GM23338 (cell line): ENCODE data around the gene PSMB8. TPM values are rescaled to one million over a fixed set of nuclear protein-coding genes. Genes with fewer than 3 reads are reported as not detected.

Experiments
- ATAC-seq: fragments of 200-7000 bp; cut with Tn5 transposase; 3 replicates; pipeline ENCODE4 v1.9.1; 2020
- DNase-seq: peaks from one replicate; pipeline ENCODE4 v3.0.0-alpha.2; 2015; ENCODE audit warnings: low spot score
- H2AFZ ChIP-seq: fragments of 200-600 bp; sonication (generic); 2 replicates; pipeline ENCODE4 v1.8.0; 2016; ENCODE audit warnings: antibody characterized with exemption, mild to moderate bottlenecking, moderate library complexity
- H3F3A ChIP-seq: fragments of 200-600 bp; sonication (generic); replicated peaks from 2 replicates; pipeline ENCODE4 v1.8.0; 2017; ENCODE audit warnings: antibody characterized with exemption, mixed run types, low read depth
- H3K27ac ChIP-seq: fragments of 200-600 bp; sonication (generic); 2 replicates; pipeline ENCODE4 v1.6.1; 2016; ENCODE audit warnings: low read depth
- H3K27me3 ChIP-seq: fragments of 200-600 bp; sonication (generic); 2 replicates; pipeline ENCODE4 v1.8.0; 2016; ENCODE audit warnings: mild to moderate bottlenecking, mixed run types, moderate library complexity; ENCODE audit not compliant: insufficient read depth
- H3K36me3 ChIP-seq: fragments of 200-600 bp; sonication (generic); 2 replicates; pipeline ENCODE4 v1.8.0; 2016; ENCODE audit warnings: mild to moderate bottlenecking; ENCODE audit not compliant: insufficient read depth
- H3K4me1 ChIP-seq: fragments of 200-600 bp; sonication (generic); 2 replicates; pipeline ENCODE4 v1.8.0; 2016; ENCODE audit warnings: mild to moderate bottlenecking, moderate library complexity; ENCODE audit not compliant: insufficient read depth
- H3K4me2 ChIP-seq: fragments of 200-600 bp; sonication (generic); 2 replicates; pipeline ENCODE4 v1.7.1; 2017; ENCODE audit warnings: mixed run types
- H3K4me3 ChIP-seq: fragments of 200-600 bp; sonication (generic); 2 replicates; pipeline ENCODE4 v1.6.1; 2016; ENCODE audit warnings: mixed run types
- H3K79me2 ChIP-seq: fragments of 200-600 bp; sonication (generic); replicated peaks from 2 replicates; pipeline ENCODE4 v1.8.0; 2017; ENCODE audit warnings: mild to moderate bottlenecking; ENCODE audit not compliant: insufficient read depth
- H3K9me2 ChIP-seq: fragments of 200-600 bp; sonication (generic); 2 replicates; pipeline ENCODE4 v1.8.0; 2017; ENCODE audit not compliant: insufficient read depth
- H4K20me1 ChIP-seq: fragments of 200-600 bp; sonication (generic); replicated peaks from 2 replicates; pipeline ENCODE4 v1.8.0; 2017; ENCODE audit warnings: mild to moderate bottlenecking; ENCODE audit not compliant: insufficient read depth
- H3K27ac Mint-ChIP-seq: 2 replicates; pipeline ENCODE4 v1.8.0; 2020; ENCODE audit warnings: inconsistent platforms, mild to moderate bottlenecking, moderate library complexity, mixed read lengths
- H3K27me3 Mint-ChIP-seq: 3 replicates; pipeline ENCODE4 v1.8.0; 2022; ENCODE audit warnings: low read depth, mild to moderate bottlenecking, moderate library complexity, mixed read lengths, inconsistent platforms; ENCODE audit not compliant: insufficient read depth, poor library complexity
- H3K36me3 Mint-ChIP-seq: 3 replicates; pipeline ENCODE4 v1.8.0; 2021; ENCODE audit warnings: low read depth, mild to moderate bottlenecking, inconsistent platforms, moderate library complexity, mixed read lengths
- H3K4me1 Mint-ChIP-seq: 3 replicates; pipeline ENCODE4 v1.8.0; 2020; ENCODE audit warnings: mild to moderate bottlenecking, inconsistent platforms, mixed read lengths
- H3K4me3 Mint-ChIP-seq: 3 replicates; pipeline ENCODE4 v1.8.0; 2021; ENCODE audit warnings: moderate library complexity, mild to moderate bottlenecking, inconsistent platforms, mixed read lengths
- H3K9me3 Mint-ChIP-seq: 3 replicates; pipeline ENCODE4 v1.8.0; 2020; ENCODE audit warnings: moderate library complexity, mild to moderate bottlenecking, inconsistent platforms, mixed read lengths
- CREB1 ChIP-seq: fragments of 250-450 bp; sonication (Bioruptor Pico); IDR thresholded peaks from 2 replicates; pipeline ENCODE4 v1.5.0; 2020; ENCODE audit warnings: low read depth, mild to moderate bottlenecking, moderate library complexity
- EZH2 ChIP-seq: fragments of 200-600 bp; sonication (generic); IDR thresholded peaks from one replicate; pipeline ENCODE4 v1.8.0; 2017; ENCODE audit warnings: antibody characterized with exemption, mild to moderate bottlenecking, low read depth; ENCODE audit not compliant: unreplicated experiment
- EZH2phosphoT487 ChIP-seq: fragments of 200-600 bp; sonication (generic); IDR thresholded peaks from one replicate; pipeline ENCODE4 v1.8.1; 2018; ENCODE audit warnings: antibody characterized with exemption; ENCODE audit not compliant: unreplicated experiment
- JUNB ChIP-seq: IDR thresholded peaks from one replicate; pipeline ENCODE4 v1.6.1; 2016; ENCODE audit warnings: antibody characterized with exemption; ENCODE audit not compliant: unreplicated experiment
- NANOG ChIP-seq: IDR thresholded peaks from 2 replicates; pipeline ENCODE4 v1.6.1; 2016; ENCODE audit warnings: antibody characterized with exemption, borderline replicate concordance
- POLR2AphosphoS5 ChIP-seq: IDR thresholded peaks from 2 replicates; pipeline ENCODE4 v1.6.1; 2016; ENCODE audit warnings: antibody characterized with exemption, low read depth
- STAT1 ChIP-seq: IDR thresholded peaks from one replicate; pipeline ENCODE4 v1.6.1; 2016; ENCODE audit warnings: antibody characterized with exemption; ENCODE audit not compliant: unreplicated experiment
- ZNF114 ChIP-seq: fragments of 250-450 bp; sonication (Bioruptor Pico); IDR thresholded peaks from 2 replicates; pipeline ENCODE4 v1.5.0; 2020; ENCODE audit warnings: mild to moderate bottlenecking, moderate library complexity
- ZNF331 ChIP-seq: fragments of 250-450 bp; sonication (Bioruptor Pico); IDR thresholded peaks from 2 replicates; pipeline ENCODE4 v1.5.0; 2020; ENCODE audit warnings: low read depth, mild to moderate bottlenecking, moderate library complexity
- polyA plus RNA-seq: library from polyadenylated mRNA; unstranded; fragments of >200 nt; fragmentation: Nextera tagmentation; extraction: Ambion mirVana; gene quantifications from 2 replicates; pipeline ENCODE4 v1.2.1, GENCODE V29; 2016
- total RNA-seq: library from RNA; depleted of rRNA; stranded (reverse); fragments of >200 nt; shearing (Covaris generic); gene quantifications from 2 replicates; pipeline ENCODE4 v1.2.3, GENCODE V29; 2014
- TF ChIP-seq, protein P1 (sequence below): IDR thresholded peaks from one replicate; pipeline ENCODE4 v1.6.1; 2018; ENCODE audit warnings: antibody characterized with exemption; ENCODE audit not compliant: unreplicated experiment
- TF ChIP-seq, protein P2 (sequence below): fragments of 250-450 bp; sonication (Bioruptor Pico); IDR thresholded peaks from 2 replicates; pipeline ENCODE4 v1.5.0; 2020; ENCODE audit warnings: mild to moderate bottlenecking, moderate library complexity
- TF ChIP-seq, protein P3 (sequence below), 2 experiments: fragments of 200-600 bp in 1 of 2; sonication (generic) in 1 of 2; conservative IDR thresholded peaks; 2 replicates each; pipeline versions ENCODE4 v1.5.1 to v1.6.1; 2016 to 2017; ENCODE audit warnings: antibody characterized with exemption in 2 of 2, low read depth in 2 of 2, mild to moderate bottlenecking in 2 of 2, moderate library complexity in 1 of 2
- TF ChIP-seq, protein P4 (sequence below): IDR thresholded peaks from 2 replicates; pipeline ENCODE4 v1.6.1; 2016; ENCODE audit warnings: antibody characterized with exemption

PSMB8 gene
- total and polyA plus RNA-seq, 2 experiments from 2014 or later = 16.5 to 27.6 TPM

DNA sequence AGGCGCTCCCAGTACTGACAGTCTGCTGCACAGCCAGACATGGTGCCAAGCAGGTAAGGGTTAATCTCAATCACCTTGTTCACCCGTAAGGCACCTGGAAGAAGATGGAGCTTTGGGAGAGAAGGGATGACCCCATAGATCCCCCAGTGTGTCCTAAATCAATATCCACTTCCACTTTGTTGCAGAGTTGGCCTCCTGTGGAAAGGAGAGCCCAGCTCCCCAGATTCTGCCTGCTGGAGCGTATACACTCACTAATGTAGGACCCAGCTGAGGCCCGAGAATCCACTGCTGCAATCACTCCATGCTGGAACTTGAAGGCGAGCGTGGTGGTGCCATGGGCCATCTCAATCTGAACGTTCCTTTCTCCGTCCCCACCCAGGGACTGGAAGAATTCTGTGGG is 1.2 kb downstream of the PSMB8 start:
- H3K4me3 ChIP-seq = peak overlapping the region; percentile 98
- H3K9me2 ChIP-seq = no peaks in the 10 kb centered on the region
- H3K27ac Mint-ChIP-seq = no peak overlapping the region
- H3K4me1 Mint-ChIP-seq = peaks cover 13% of the 10 kb centered on the region
- peaks cover 20% of the 10 kb centered on the region; the same call in 2 of the 3 replicates for H3K36me3 Mint-ChIP-seq
- no peak for TF ChIP-seq EZH2
- TF ChIP-seq STAT1 = no peak
- TF ChIP-seq, protein P1, sequence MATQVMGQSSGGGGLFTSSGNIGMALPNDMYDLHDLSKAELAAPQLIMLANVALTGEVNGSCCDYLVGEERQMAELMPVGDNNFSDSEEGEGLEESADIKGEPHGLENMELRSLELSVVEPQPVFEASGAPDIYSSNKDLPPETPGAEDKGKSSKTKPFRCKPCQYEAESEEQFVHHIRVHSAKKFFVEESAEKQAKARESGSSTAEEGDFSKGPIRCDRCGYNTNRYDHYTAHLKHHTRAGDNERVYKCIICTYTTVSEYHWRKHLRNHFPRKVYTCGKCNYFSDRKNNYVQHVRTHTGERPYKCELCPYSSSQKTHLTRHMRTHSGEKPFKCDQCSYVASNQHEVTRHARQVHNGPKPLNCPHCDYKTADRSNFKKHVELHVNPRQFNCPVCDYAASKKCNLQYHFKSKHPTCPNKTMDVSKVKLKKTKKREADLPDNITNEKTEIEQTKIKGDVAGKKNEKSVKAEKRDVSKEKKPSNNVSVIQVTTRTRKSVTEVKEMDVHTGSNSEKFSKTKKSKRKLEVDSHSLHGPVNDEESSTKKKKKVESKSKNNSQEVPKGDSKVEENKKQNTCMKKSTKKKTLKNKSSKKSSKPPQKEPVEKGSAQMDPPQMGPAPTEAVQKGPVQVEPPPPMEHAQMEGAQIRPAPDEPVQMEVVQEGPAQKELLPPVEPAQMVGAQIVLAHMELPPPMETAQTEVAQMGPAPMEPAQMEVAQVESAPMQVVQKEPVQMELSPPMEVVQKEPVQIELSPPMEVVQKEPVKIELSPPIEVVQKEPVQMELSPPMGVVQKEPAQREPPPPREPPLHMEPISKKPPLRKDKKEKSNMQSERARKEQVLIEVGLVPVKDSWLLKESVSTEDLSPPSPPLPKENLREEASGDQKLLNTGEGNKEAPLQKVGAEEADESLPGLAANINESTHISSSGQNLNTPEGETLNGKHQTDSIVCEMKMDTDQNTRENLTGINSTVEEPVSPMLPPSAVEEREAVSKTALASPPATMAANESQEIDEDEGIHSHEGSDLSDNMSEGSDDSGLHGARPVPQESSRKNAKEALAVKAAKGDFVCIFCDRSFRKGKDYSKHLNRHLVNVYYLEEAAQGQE = no peak
- TF ChIP-seq EZH2phosphoT487 = no peak
- TF ChIP-seq JUNB = no peak
- TF ChIP-seq, protein P2, sequence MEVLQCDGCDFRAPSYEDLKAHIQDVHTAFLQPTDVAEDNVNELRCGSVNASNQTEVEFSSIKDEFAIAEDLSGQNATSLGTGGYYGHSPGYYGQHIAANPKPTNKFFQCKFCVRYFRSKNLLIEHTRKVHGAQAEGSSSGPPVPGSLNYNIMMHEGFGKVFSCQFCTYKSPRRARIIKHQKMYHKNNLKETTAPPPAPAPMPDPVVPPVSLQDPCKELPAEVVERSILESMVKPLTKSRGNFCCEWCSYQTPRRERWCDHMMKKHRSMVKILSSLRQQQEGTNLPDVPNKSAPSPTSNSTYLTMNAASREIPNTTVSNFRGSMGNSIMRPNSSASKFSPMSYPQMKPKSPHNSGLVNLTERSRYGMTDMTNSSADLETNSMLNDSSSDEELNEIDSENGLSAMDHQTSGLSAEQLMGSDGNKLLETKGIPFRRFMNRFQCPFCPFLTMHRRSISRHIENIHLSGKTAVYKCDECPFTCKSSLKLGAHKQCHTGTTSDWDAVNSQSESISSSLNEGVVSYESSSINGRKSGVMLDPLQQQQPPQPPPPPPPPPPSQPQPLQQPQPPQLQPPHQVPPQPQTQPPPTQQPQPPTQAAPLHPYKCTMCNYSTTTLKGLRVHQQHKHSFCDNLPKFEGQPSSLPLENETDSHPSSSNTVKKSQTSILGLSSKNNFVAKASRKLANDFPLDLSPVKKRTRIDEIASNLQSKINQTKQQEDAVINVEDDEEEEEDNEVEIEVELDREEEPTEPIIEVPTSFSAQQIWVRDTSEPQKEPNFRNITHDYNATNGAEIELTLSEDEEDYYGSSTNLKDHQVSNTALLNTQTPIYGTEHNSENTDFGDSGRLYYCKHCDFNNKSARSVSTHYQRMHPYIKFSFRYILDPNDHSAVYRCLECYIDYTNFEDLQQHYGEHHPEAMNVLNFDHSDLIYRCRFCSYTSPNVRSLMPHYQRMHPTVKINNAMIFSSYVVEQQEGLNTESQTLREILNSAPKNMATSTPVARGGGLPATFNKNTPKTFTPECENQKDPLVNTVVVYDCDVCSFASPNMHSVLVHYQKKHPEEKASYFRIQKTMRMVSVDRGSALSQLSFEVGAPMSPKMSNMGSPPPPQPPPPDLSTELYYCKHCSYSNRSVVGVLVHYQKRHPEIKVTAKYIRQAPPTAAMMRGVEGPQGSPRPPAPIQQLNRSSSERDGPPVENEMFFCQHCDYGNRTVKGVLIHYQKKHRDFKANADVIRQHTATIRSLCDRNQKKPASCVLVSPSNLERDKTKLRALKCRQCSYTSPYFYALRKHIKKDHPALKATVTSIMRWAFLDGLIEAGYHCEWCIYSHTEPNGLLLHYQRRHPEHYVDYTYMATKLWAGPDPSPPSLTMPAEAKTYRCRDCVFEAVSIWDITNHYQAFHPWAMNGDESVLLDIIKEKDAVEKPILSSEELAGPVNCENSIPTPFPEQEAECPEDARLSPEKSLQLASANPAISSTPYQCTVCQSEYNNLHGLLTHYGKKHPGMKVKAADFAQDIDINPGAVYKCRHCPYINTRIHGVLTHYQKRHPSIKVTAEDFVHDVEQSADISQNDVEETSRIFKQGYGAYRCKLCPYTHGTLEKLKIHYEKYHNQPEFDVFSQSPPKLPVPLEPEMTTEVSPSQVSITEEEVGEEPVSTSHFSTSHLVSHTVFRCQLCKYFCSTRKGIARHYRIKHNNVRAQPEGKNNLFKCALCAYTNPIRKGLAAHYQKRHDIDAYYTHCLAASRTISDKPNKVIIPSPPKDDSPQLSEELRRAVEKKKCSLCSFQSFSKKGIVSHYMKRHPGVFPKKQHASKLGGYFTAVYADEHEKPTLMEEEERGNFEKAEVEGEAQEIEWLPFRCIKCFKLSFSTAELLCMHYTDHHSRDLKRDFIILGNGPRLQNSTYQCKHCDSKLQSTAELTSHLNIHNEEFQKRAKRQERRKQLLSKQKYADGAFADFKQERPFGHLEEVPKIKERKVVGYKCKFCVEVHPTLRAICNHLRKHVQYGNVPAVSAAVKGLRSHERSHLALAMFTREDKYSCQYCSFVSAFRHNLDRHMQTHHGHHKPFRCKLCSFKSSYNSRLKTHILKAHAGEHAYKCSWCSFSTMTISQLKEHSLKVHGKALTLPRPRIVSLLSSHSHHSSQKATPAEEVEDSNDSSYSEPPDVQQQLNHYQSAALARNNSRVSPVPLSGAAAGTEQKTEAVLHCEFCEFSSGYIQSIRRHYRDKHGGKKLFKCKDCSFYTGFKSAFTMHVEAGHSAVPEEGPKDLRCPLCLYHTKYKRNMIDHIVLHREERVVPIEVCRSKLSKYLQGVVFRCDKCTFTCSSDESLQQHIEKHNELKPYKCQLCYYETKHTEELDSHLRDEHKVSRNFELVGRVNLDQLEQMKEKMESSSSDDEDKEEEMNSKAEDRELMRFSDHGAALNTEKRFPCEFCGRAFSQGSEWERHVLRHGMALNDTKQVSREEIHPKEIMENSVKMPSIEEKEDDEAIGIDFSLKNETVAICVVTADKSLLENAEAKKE (CRISPR knock-in tag) = no peak
- TF ChIP-seq, protein P3, sequence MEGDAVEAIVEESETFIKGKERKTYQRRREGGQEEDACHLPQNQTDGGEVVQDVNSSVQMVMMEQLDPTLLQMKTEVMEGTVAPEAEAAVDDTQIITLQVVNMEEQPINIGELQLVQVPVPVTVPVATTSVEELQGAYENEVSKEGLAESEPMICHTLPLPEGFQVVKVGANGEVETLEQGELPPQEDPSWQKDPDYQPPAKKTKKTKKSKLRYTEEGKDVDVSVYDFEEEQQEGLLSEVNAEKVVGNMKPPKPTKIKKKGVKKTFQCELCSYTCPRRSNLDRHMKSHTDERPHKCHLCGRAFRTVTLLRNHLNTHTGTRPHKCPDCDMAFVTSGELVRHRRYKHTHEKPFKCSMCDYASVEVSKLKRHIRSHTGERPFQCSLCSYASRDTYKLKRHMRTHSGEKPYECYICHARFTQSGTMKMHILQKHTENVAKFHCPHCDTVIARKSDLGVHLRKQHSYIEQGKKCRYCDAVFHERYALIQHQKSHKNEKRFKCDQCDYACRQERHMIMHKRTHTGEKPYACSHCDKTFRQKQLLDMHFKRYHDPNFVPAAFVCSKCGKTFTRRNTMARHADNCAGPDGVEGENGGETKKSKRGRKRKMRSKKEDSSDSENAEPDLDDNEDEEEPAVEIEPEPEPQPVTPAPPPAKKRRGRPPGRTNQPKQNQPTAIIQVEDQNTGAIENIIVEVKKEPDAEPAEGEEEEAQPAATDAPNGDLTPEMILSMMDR (conservative IDR thresholded peaks at IDR 0.05; ENCODE audit: low read depth in 2 of 2) = no peak
- no peak for TF ChIP-seq ZNF114 (CRISPR knock-in tag)
- TF ChIP-seq, protein P4, sequence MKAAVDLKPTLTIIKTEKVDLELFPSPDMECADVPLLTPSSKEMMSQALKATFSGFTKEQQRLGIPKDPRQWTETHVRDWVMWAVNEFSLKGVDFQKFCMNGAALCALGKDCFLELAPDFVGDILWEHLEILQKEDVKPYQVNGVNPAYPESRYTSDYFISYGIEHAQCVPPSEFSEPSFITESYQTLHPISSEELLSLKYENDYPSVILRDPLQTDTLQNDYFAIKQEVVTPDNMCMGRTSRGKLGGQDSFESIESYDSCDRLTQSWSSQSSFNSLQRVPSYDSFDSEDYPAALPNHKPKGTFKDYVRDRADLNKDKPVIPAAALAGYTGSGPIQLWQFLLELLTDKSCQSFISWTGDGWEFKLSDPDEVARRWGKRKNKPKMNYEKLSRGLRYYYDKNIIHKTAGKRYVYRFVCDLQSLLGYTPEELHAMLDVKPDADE = no peak
- no peak for TF ChIP-seq CREB1 (CRISPR knock-in tag)
- no peak for TF ChIP-seq POLR2AphosphoS5
- no peak for TF ChIP-seq ZNF331 (CRISPR knock-in tag)
- no peak for TF ChIP-seq NANOG
- H3K27me3 ChIP-seq = peaks cover 15% of the 10 kb centered on the region
- no peak overlapping the region for H3K27ac ChIP-seq
- H3K79me2 ChIP-seq = no peaks in the 10 kb centered on the region
- H2AFZ ChIP-seq = peak overlapping the region; percentile 99
- no peak for DNase-seq
- H4K20me1 ChIP-seq = no peaks in the 10 kb centered on the region
- ATAC-seq = no peak
- H3K36me3 ChIP-seq = peaks cover 6% of the 10 kb centered on the region; the same call in 1 of the 2 replicates
- H3K4me3 Mint-ChIP-seq = peak overlapping the region; percentile 92
- no peaks in the 10 kb centered on the region for H3F3A ChIP-seq
- H3K4me2 ChIP-seq = peak overlapping the region; percentile 99; the same call in 1 of the 2 replicates
- H3K27me3 Mint-ChIP-seq = peaks cover 15% of the 10 kb centered on the region
- peaks cover 7% of the 10 kb centered on the region for H3K4me1 ChIP-seq
- no peaks in the 10 kb centered on the region for H3K9me3 Mint-ChIP-seq
